ENCODE measurements around the gene MYO1E. TPM values are rescaled to one million over a fixed set of nuclear protein-coding genes. Genes with fewer than 3 reads are reported as not detected.

Gene MYO1E
- total and polyA plus RNA-seq, 4 donors, result 6.7 to 70.9 (median 21.6) TPM

- Histone ChIP-seq H3K27me3 (ENCODE audit: control insufficient read depth in 4 of 4, insufficient read depth in 4 of 4, low read length in 3 of 4) (no peaks in the 10 kb centered on the region), H3K9me3 (ENCODE audit: control insufficient read depth in 4 of 4, low read length in 3 of 4) (no peaks in the 10 kb centered on the region), H3K4me1 (ENCODE audit: control insufficient read depth in 4 of 4, insufficient read depth in 4 of 4, low read length in 3 of 4) (no peaks in the 10 kb centered on the region), H3K36me3 (ENCODE audit: control insufficient read depth in 4 of 4, insufficient read depth in 3 of 4, low read depth in 1 of 4, low read length in 3 of 4) (peaks cover 1 to 47% (median 38%) of the 10 kb centered on the region in 4 donors), H3K4me3 (ENCODE audit: low read depth in 1 of 3, low read length in 3 of 3) (no peak overlapping the region), H3K9ac (ENCODE audit: low read depth in 1 of 2, low read length in 2 of 2) (no peak overlapping the region), H3K27ac (ENCODE audit: low read depth in 1 of 2, low read length in 2 of 2) (no peak overlapping the region)
- TF ChIP-seq FOXA1 (IDR thresholded peaks at IDR 0.05) (no peak), TAF1 (conservative IDR thresholded peaks at IDR 0.05) (no peak), ATF3 (IDR thresholded peaks at IDR 0.05) (no peak), CTCF (IDR thresholded peaks at IDR 0.05; ENCODE audit: low read depth, low read length, missing input control) (no peak), YY1 (IDR thresholded peaks at IDR 0.05) (no peak), NR2F2 (IDR thresholded peaks at IDR 0.05) (no peak), EGR1 (IDR thresholded peaks at IDR 0.05; ENCODE audit: low read depth in 2 of 2) (no peak), HNF4G (IDR thresholded peaks at IDR 0.05) (no peak), GABPA (IDR thresholded peaks at IDR 0.05 in 1 of 2, conservative IDR thresholded peaks at IDR 0.05 in 1 of 2) (no peak), RXRA (IDR thresholded peaks at IDR 0.05) (no peak), RAD21 (IDR thresholded peaks at IDR 0.05) (no peak), REST (IDR thresholded peaks at IDR 0.05) (no peak)
- DNase-seq (ENCODE audit: low spot score), result no peak
- WGBS, result 86% methylated on average over 3 of the region's 3 CpGs
Measured at GRCh38 chr15:59223736-59224135, 148.9 kb downstream of the MYO1E start.

- H3K4me1 ChIP-seq (ENCODE audit: control insufficient read depth in 4 of 4, insufficient read depth in 4 of 4, low read length in 3 of 4), result no peaks in the 10 kb centered on the region
- H3K9ac ChIP-seq (ENCODE audit: low read depth in 1 of 2, low read length in 2 of 2), result no peak overlapping the region
- no peak for TF ChIP-seq HNF4A (conservative IDR thresholded peaks at IDR 0.05)
- no peak for TF ChIP-seq RAD21 (IDR thresholded peaks at IDR 0.05)
- WGBS, result 91% methylated on average over 11 of the region's 11 CpGs
- H3K36me3 ChIP-seq (ENCODE audit: control insufficient read depth in 4 of 4, insufficient read depth in 3 of 4, low read depth in 1 of 4, low read length in 3 of 4), result peaks cover 3 to 49% (median 39%) of the 10 kb centered on the region in 4 donors
- H3K27ac ChIP-seq (ENCODE audit: low read depth in 1 of 2, low read length in 2 of 2), result no peak overlapping the region
- no peaks in the 10 kb centered on the region for H3K9me3 ChIP-seq (ENCODE audit: control insufficient read depth in 4 of 4, low read length in 3 of 4)
- no peak overlapping the region for H3K4me3 ChIP-seq (ENCODE audit: low read depth in 1 of 3, low read length in 3 of 3)
- DNase-seq (ENCODE audit: low spot score), result no peak
- no peaks in the 10 kb centered on the region for H3K27me3 ChIP-seq (ENCODE audit: control insufficient read depth in 4 of 4, insufficient read depth in 4 of 4, low read length in 3 of 4)
Measured at GRCh38 chr15:59222906-59223550, 149.6 kb downstream of the MYO1E start.

Measured in liver (tissue), 9 donors.